Measurements from ENCODE around the gene RNASEH1. TPM values are rescaled to one million over a fixed set of nuclear protein-coding genes. Genes with fewer than 3 reads are reported as not detected.

The RNASEH1 gene
- total RNA-seq, 2 donors from 2014 or later, result 15.0 to 26.2 TPM

- no peak overlapping the region for H3K4me3 ChIP-seq
- no peak overlapping the region for H3K27ac ChIP-seq
- TF ChIP-seq CTCF (IDR thresholded peaks at IDR 0.05), result no peak
- no peaks in the 10 kb centered on the region for H3K27me3 ChIP-seq (replicated peaks; ENCODE audit: insufficient read depth)
- no peak for ATAC-seq (ENCODE audit: insufficient number of reproducible peaks, low FRiP score, low read depth)
- no peaks in the 10 kb centered on the region for H3K36me3 ChIP-seq
- no peak for DNase-seq (ENCODE audit: low spot score)
- H3K4me1 ChIP-seq (ENCODE audit: control insufficient read depth in 1 of 2, low read depth in 2 of 2), result no peaks in the 10 kb centered on the region
- no peaks in the 10 kb centered on the region for H3K9me3 ChIP-seq
Observed at GRCh38 chr2:3595985-3596384, 37.9 kb upstream of the RNASEH1 start.

GRCh38 chr2:3595404-3595803 lies 37.3 kb upstream of the RNASEH1 start:
- ATAC-seq (ENCODE audit: insufficient number of reproducible peaks, low FRiP score, low read depth) (no peak), DNase-seq (ENCODE audit: low spot score) (no peak)
- no peak for TF ChIP-seq CTCF (IDR thresholded peaks at IDR 0.05)
- no peaks in the 10 kb centered on the region for H3K9me3 ChIP-seq
- no peak overlapping the region for H3K27ac ChIP-seq
- H3K36me3 ChIP-seq, result no peaks in the 10 kb centered on the region
- H3K4me3 ChIP-seq, result no peak overlapping the region
- H3K4me1 ChIP-seq (ENCODE audit: control insufficient read depth in 1 of 2, low read depth in 2 of 2), result no peaks in the 10 kb centered on the region
- no peaks in the 10 kb centered on the region for H3K27me3 ChIP-seq (replicated peaks; ENCODE audit: insufficient read depth)

- no peak for TF ChIP-seq CTCF (IDR thresholded peaks at IDR 0.05)
- Histone ChIP-seq H3K4me1 (ENCODE audit: control insufficient read depth in 1 of 2, low read depth in 2 of 2) (no peaks in the 10 kb centered on the region), H3K4me3 (peak within 1 kb of the TSS; percentile 44), H3K9me3 (no peaks in the 10 kb centered on the region), H3K27me3 (replicated peaks; ENCODE audit: insufficient read depth) (no peaks in the 10 kb centered on the region), H3K27ac (no peak within 1 kb of the TSS), H3K36me3 (no peaks in the 10 kb centered on the region)
- no peak for ATAC-seq (ENCODE audit: insufficient number of reproducible peaks, low FRiP score, low read depth)
- DNase-seq (ENCODE audit: low spot score), result no peak
Observed at GRCh38 chr2:3594493-3595281, 36.6 kb upstream of the RNASEH1 start, which contains the start of gene COLEC11. Gene COLEC11 (plus strand): TSS chr2:3595112. CDS start chr2:3604341, 9,229 bp downstream.

GRCh38 chr2:3589086-3589485 lies 31.0 kb upstream of the RNASEH1 start:
- Histone ChIP-seq H3K27ac (no peak overlapping the region), H3K4me1 (ENCODE audit: control insufficient read depth in 1 of 2, low read depth in 2 of 2) (no peaks in the 10 kb centered on the region), H3K27me3 (replicated peaks; ENCODE audit: insufficient read depth) (no peaks in the 10 kb centered on the region), H3K36me3 (no peaks in the 10 kb centered on the region), H3K4me3 (no peak overlapping the region), H3K9me3 (no peaks in the 10 kb centered on the region)
- no peak for ATAC-seq (ENCODE audit: insufficient number of reproducible peaks, low FRiP score, low read depth)
- no peak for DNase-seq (ENCODE audit: low spot score)
- no peak for TF ChIP-seq CTCF (IDR thresholded peaks at IDR 0.05)

GRCh38 chr2:3588084-3588483 lies 30.0 kb upstream of the RNASEH1 start:
- no peak overlapping the region for H3K27ac ChIP-seq
- no peak for TF ChIP-seq CTCF (IDR thresholded peaks at IDR 0.05)
- H3K9me3 ChIP-seq, result no peaks in the 10 kb centered on the region
- H3K36me3 ChIP-seq, result no peaks in the 10 kb centered on the region
- no peak overlapping the region for H3K4me3 ChIP-seq
- DNase-seq (ENCODE audit: low spot score) (no peak), ATAC-seq (ENCODE audit: insufficient number of reproducible peaks, low FRiP score, low read depth) (no peak)
- no peaks in the 10 kb centered on the region for H3K4me1 ChIP-seq (ENCODE audit: control insufficient read depth in 1 of 2, low read depth in 2 of 2)
- no peaks in the 10 kb centered on the region for H3K27me3 ChIP-seq (replicated peaks; ENCODE audit: insufficient read depth)

Data from thoracic aorta (tissue), 2 donors.